ENCODE data around the gene DPP10.
A peak's percentile ranks its signal among the peaks of the same experiment; 100 is the strongest.
"Not testable (repeated sequence)": the region's sequence is repeated elsewhere in the genome, so short reads cannot be mapped to it uniquely, and the experiment has no call there.

DPP10 gene

GRCh38 chr2:114962532-114962931 lies 520.1 kb downstream of the DPP10 start:
- no peak for DNase-seq (ENCODE audit: low spot score)

GRCh38 chr2:114968748-114969400 lies 526.4 kb downstream of the DPP10 start:
- no peak for DNase-seq (ENCODE audit: low spot score)

- not testable (repeated sequence) for DNase-seq (ENCODE audit: low spot score)
Measured at GRCh38 chr2:115004321-115004720, 561.9 kb downstream of the DPP10 start.

GRCh38 chr2:115011721-115012120 lies 569.3 kb downstream of the DPP10 start:
- DNase-seq (ENCODE audit: low spot score), result no peak

- not testable (repeated sequence) for DNase-seq (ENCODE audit: low spot score)
Measured at GRCh38 chr2:115022013-115022412, 579.6 kb downstream of the DPP10 start.

- no peak for DNase-seq (ENCODE audit: low spot score)
Measured at GRCh38 chr2:115034801-115035200, 592.4 kb downstream of the DPP10 start.

GRCh38 chr2:115036818-115037217 lies 594.4 kb downstream of the DPP10 start:
- no peak for DNase-seq (ENCODE audit: low spot score)

- no peak for DNase-seq (ENCODE audit: low spot score)
Measured at GRCh38 chr2:115057473-115057872, 615.0 kb downstream of the DPP10 start.

GRCh38 chr2:115070002-115070401 lies 627.6 kb downstream of the DPP10 start:
- no peak for DNase-seq (ENCODE audit: low spot score)

- no peak for DNase-seq (ENCODE audit: low spot score)
Measured at GRCh38 chr2:115071534-115071933, 629.1 kb downstream of the DPP10 start.

GRCh38 chr2:115075800-115076199 lies 633.4 kb downstream of the DPP10 start:
- DNase-seq (ENCODE audit: low spot score), result no peak

GRCh38 chr2:115077626-115078025 lies 635.2 kb downstream of the DPP10 start:
- no peak for DNase-seq (ENCODE audit: low spot score)

GRCh38 chr2:115083225-115083624 lies 640.8 kb downstream of the DPP10 start:
- peak; percentile 1 for DNase-seq (ENCODE audit: low spot score)

GRCh38 chr2:115083711-115084110 lies 641.3 kb downstream of the DPP10 start:
- DNase-seq (ENCODE audit: low spot score), result no peak

- DNase-seq (ENCODE audit: low spot score), result no peak
Measured at GRCh38 chr2:115084446-115084845, 642.0 kb downstream of the DPP10 start.

GRCh38 chr2:115086051-115086620 lies 643.7 kb downstream of the DPP10 start:
- DNase-seq (ENCODE audit: low spot score), result not testable (repeated sequence)

- no peak for DNase-seq (ENCODE audit: low spot score)
Measured at GRCh38 chr2:115094441-115094840, 652.0 kb downstream of the DPP10 start.

GRCh38 chr2:115105966-115106365 lies 663.5 kb downstream of the DPP10 start:
- DNase-seq (ENCODE audit: low spot score), result no peak

- DNase-seq (ENCODE audit: low spot score), result no peak
Measured at GRCh38 chr2:115115135-115115534, 672.7 kb downstream of the DPP10 start.

- DNase-seq (ENCODE audit: low spot score), result no peak
Measured at GRCh38 chr2:115118306-115118705, 675.9 kb downstream of the DPP10 start.

GRCh38 chr2:115119086-115119485 lies 676.6 kb downstream of the DPP10 start:
- DNase-seq (ENCODE audit: low spot score), result no peak

GRCh38 chr2:115122701-115123100 lies 680.3 kb downstream of the DPP10 start:
- no peak for DNase-seq (ENCODE audit: low spot score)

GRCh38 chr2:115124817-115125216 lies 682.4 kb downstream of the DPP10 start:
- no peak for DNase-seq (ENCODE audit: low spot score)

GRCh38 chr2:115129536-115129935 lies 687.1 kb downstream of the DPP10 start:
- DNase-seq (ENCODE audit: low spot score), result no peak

All from COLO829 (cell line).